PC-3 (cell line): Measurements from ENCODE around the gene ASCC3.

ENCODE experiments used
- CTCF ChIP-seq: fragments of 300-600 bp; sonication (generic); conservative IDR thresholded peaks from 2 replicates; pipeline ENCODE4 v1.5.1; 2017; ENCODE audit warnings: antibody characterized with exemption, low read depth, mild to moderate bottlenecking, low read length
- EZH2phosphoT487 ChIP-seq: fragments of 300-600 bp; sonication (generic); IDR thresholded peaks from 2 replicates; pipeline ENCODE4 v1.6.1; 2018; ENCODE audit warnings: mild to moderate bottlenecking, antibody characterized with exemption, low read length, borderline replicate concordance

- no peak for TF ChIP-seq CTCF
- no peak for TF ChIP-seq EZH2phosphoT487
Observed at GRCh38 chr6:100695445-100695844, 185.7 kb downstream of the ASCC3 start.
